Suppressor macrophage treated with lipopolysaccharide for 1 hour (primary cell): ENCODE results near the gene EXOC4.
"Not testable (repeated sequence)": the region's sequence is repeated elsewhere in the genome, so short reads cannot be mapped to it uniquely, and the experiment has no call there.

Experiments
- DNase-seq, 3 donors: peaks; one replicate each; pipeline ENCODE4 v3.0.0-alpha.2; 2020 to 2022

The EXOC4 gene

DNA sequence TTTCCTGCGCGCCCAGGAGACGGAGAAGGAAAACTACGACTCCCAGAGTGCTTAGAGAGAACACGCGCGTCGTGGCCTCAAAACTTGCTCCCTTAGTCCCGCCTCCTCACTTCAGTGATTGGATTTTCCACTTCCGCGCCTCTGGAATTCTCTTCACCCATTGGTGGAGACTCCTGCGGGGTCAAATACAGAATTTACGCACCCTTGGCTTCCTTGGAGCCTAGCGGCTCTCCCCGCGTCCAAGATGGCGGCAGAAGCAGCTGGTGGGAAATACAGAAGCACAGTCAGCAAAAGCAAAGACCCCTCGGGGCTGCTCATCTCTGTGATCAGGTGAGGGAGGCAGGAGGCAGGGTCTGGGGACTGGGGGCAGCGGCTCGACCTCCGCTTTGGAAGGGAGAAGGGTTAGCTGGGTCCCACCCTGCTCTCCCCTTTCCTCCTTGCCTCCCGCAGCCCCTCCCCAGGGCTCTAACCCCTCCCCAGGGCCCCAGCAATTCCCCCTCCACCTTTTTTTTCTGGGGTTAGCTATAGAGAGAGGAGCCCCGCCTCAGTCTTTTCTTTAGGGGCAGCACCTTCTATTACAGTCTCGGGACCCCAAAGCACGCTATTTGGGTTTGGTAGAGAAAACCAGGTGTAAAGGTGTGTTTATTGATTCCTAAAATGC, at the start of gene EXOC4:
EXOC4 (plus strand) TSS at position 221 of the 661 bp plus-strand sequence.
- peak; percentile 96 to 99 (median 99) for DNase-seq

- no peak for DNase-seq
Measured at GRCh38 chr7:133203490-133203889, 49.4 kb upstream of the EXOC4 start.

GRCh38 chr7:133207687-133208086, 45.2 kb upstream of the EXOC4 start:
- DNase-seq, result peak in 1 of 3 donors; percentile 10

- DNase-seq, result not testable (repeated sequence)
Measured at GRCh38 chr7:133210817-133211216, 42.1 kb upstream of the EXOC4 start.

- not testable (repeated sequence) for DNase-seq
Measured at GRCh38 chr7:133213772-133214171, 39.1 kb upstream of the EXOC4 start.

- DNase-seq, result no peak
Measured at GRCh38 chr7:133217773-133218172, 35.1 kb upstream of the EXOC4 start.

DNA sequence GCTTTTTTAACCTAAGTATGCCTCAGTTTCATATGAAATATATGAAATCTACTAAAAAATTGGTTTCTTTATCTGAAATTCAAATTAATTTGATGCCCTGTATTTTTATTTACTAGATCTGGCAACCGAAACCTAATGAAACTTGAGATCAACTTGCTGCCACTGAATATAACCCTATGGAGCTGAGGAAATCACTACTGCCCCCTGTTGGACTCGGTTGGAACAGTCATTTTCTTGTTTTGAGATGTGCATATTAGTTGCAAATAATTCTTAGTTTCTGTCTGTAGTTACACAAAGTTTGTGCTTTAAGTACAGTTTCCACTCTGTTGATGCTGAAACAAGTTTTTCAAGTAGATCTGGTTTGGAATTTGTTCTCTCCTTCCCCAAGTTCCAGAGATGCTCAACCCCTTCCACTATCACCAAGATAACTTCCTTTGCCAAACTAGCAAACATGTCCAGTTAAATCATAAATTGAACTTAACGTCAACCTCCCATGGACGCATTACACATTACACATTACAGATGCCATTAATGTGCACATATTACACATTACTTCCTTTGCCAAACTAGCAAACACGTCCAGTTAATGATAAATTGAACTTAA, 22.2 kb upstream of the EXOC4 start:
- peak; percentile 68 to 72 (median 69) for DNase-seq

DNA sequence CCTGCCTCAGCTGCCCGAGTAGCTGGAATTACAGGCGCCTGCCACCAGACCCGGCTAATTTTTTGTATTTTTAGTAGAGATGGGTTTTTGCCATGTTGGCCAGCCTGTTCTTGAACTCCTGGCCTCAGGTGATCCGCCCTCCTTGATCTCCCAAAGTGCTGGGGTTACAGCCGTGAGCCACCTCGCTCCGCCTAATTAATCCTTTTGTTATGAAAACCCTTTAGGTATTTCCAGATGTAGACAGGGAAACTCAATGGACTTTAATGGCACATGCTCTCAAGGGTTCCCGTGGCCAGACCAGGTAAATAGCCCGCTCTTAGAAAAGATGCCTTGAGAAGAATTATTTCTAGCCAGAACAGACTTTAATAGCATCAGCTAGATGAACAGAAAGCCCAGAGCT, 19.7 kb upstream of the EXOC4 start:
- no peak for DNase-seq

GRCh38 chr7:133234961-133235875, 17.7 kb upstream of the EXOC4 start:
- no peak for DNase-seq

DNA sequence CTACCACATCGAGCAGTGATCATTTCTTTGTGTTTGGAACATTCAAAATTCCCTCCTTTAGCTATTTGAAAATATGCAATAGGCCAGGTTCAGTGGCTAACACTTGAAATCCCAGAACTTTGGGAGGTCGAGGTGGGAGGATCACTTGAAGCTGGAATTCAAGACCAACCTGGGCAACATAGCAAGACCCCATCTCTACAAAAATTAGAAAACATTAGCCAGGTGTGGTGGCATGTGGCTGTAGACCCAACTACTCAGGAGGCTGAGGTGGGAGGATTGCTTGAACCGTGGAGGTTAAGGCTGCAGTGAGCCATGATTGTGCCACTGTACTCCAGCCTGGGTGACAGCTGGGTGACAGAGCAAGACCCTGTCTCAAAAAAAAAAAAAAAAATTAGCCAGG, 15.3 kb upstream of the EXOC4 start:
- no peak for DNase-seq

DNA sequence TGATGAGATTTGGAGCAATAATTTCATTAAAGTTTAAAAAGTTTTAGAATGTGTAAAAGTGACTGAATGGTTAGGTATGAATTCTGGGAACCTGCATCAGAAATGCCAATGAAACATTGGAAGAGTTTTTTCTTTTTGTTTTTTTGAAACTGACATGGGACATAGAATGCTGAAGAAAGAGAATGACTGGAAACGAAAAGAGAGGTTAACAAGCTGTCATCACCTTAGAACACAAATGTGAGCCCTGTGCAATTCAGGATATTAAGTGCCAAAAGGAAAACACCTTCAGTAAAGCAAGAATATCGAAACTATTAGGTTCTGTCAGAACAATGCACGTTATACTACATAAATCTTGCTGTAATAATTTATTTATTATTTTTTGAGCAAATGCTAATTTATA, 12.6 kb upstream of the EXOC4 start:
- DNase-seq, result no peak

- no peak for DNase-seq
Measured at GRCh38 chr7:133246558-133246957, 6.3 kb upstream of the EXOC4 start.

DNA sequence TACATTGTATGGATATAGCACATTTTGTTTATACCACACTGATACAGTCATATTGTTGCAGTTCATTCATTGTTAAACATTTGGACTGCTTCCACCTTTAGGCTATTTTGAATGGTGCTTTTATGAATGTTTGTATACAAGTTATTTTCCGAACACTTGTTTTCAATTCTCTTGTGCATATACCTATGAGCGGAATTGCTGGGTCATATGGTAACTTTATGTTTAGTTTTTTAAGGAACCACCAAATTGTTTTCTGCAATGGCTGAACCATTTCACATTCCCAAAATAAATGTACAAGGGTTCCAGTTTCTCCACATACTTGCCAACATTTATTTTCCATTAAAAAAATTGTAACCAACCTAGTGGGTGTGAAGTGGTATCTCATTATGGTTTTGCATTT, 4.0 kb upstream of the EXOC4 start:
- DNase-seq, result no peak

DNA sequence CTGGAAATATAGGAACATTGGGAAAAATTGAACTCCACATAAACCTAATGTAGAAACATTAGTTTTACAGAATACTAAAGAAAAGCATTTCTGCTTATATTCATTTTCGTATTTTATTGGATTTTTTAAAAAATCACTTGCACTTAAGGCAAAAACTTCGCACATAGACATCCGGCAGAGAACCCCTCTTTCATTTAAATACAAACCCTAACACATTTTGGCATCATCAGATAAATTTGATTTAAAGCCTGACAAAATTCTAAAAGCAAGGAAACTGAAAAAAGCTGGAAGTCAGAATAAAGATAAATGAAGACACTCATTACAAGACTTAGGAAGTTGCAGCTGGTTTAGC, 396 bp upstream of the EXOC4 start:
- DNase-seq, result no peak

GRCh38 chr7:133253519-133253875, 619 bp downstream of the EXOC4 start:
- DNase-seq, result peak; percentile 7 to 39 (median 31)

- peak; percentile 69 to 89 (median 89) for DNase-seq
Measured at GRCh38 chr7:133255486-133255885, 2.6 kb downstream of the EXOC4 start.

DNA sequence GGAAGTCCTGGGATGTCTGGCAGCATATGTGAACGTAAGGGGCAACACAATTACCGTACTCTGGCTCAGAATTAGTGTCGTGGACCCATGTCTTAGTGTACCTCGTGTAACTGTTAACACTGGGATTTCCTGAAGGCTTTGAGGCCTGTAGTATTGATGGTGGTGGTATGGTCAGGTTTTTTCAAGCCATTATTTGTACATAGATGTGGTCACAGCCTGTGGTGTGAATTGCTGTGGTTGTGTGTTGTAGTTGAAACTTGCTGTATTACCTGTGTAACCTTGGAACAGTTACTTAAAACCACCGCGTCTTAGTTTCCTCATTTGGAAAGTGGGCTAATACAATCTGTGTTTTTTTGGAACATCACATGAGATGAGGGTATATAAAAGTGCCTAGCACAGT, 5.3 kb downstream of the EXOC4 start:
- no peak for DNase-seq

DNA sequence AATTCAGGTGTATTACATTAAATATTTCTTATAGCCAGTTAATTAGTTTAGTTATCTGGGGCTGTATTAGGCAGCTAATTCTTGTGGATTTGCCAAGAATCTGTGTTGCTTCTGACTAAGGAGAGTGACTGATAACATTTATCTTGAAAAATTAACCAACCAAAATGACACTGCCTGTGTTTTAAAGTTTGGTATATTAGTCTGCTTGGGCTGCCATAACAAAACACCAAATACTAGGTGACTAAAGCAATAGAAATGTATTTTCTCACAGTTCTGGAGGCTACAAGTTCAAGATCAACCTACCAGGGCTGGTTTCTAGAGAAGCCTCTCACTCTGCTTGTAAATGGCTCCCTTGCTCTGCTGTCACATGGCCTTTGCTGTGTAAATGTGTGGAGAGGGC, 12.9 kb downstream of the EXOC4 start:
- no peak for DNase-seq

DNA sequence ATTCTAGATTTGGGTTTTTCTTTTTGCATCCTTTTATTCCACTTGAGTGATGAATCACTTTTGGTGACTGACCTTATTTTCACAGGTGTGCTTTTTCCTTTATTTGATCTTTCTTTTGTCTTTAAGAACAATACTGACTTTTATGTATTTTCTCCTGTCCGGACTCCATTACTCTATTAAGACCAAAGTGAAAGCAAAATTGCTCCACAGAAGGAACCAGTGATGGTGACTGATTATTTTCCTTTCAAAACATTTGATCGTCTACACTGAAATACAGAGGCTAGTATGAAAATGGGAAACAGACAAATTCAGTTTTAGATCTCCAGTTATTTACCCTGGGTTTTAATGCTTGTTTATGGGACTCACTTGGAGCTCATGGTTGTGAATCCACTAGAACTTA, 15.5 kb downstream of the EXOC4 start:
- no peak for DNase-seq

DNA sequence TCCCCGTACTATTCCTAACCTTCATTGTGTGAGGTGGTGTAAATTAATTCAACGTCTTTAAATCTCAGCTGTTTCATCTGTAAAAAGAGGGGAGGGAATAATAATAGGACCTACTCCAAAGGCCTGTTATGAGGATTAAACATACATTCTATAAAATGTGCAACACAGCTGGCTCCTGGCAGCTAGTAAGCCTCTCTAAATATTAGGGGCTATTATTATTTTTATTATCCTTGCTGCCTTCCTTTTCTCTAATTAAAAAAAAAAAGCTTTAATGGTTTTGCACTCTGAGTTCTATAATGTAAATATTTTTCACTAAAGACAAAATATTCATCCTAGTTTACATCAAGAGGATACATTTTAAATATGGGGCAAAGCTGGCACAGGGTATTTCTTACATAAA, 19.5 kb downstream of the EXOC4 start:
- no peak for DNase-seq

DNA sequence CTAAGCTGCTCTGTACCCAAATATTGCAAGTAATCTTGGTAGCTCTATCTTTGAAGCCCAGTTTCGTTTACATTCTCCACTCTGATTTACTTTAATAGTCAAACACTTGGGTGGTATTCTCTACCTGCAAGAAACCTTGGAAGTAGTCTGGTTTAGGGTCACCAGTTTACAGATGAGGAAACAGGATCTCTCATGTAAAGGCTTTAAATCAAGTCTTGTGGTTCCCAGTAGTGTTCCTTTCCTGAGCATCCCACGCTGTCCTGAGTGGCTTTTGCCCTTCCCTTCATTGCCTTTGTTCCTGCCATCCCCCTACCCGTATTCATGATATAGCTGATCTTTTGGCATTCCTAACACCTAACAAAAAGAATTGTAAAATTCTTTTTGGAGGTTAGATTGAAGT, 20.3 kb downstream of the EXOC4 start:
- no peak for DNase-seq

DNA sequence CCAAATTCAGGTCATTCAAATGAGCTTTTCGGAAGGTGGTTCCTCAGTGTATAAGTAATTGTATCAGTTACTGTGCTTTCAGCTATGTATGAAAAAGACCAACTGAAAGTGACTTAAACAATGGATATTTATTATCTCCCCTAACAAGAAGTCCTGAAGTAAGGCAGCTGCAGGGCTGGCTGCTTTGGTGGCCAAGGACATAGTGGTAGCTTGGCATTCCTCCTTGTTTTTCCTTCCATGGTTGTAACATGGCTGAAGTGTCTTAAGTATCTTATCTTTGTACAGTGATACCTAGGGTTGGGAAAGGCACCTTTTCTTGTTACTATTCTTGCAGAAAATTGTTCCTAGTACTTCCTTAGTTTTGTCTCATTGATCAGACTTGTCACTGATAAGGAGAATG, 21.4 kb downstream of the EXOC4 start:
- no peak for DNase-seq

DNA sequence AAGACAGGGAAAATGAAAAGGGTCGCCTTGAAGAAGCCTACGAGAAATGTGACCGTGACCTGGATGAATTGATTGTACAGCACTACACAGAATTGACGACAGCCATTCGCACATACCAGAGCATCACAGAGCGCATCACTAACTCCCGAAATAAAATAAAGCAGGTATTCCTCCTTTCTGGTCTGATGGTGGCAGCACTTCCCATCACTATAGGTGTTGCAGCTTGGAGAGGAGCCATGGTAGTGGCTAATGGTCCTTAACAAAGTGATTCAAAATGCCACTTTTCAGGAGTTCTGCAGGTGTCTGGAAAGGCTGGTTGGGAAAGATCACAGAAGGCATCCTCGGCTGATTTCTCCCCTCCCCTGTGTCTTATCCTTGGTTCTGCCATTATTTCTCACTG, 22.1 kb downstream of the EXOC4 start:
- no peak for DNase-seq
